Suprapubic skin (tissue), 4 donors: ENCODE data around the gene SLC6A7. TPM values are rescaled to one million over a fixed set of nuclear protein-coding genes. Genes with fewer than 3 reads are reported as not detected.
"Not testable (repeated sequence)": the region's sequence is repeated elsewhere in the genome, so short reads cannot be mapped to it uniquely, and the experiment has no call there.

Experiments
- DNase-seq, 2 donors: peaks; one replicate each; pipeline ENCODE4 v3.0.0-alpha.2; 2019; ENCODE audit warnings: low spot score in 2 of 2
- H3K27ac ChIP-seq: fragments of 200-600 bp; sonication (generic); one replicate; pipeline ENCODE4 v1.5.1; 2019
- H3K27me3 ChIP-seq: fragments of 200-600 bp; sonication (generic); one replicate; pipeline ENCODE4 v1.5.1; 2019
- H3K36me3 ChIP-seq: fragments of 200-600 bp; sonication (generic); one replicate; pipeline ENCODE4 v1.5.1; 2019
- H3K4me1 ChIP-seq: fragments of 200-600 bp; sonication (generic); one replicate; pipeline ENCODE4 v1.5.1; 2019
- H3K4me3 ChIP-seq: fragments of 200-600 bp; sonication (generic); one replicate; pipeline ENCODE4 v1.5.1; 2019; ENCODE audit warnings: mild to moderate bottlenecking
- H3K9me3 ChIP-seq: fragments of 200-600 bp; sonication (generic); one replicate; pipeline ENCODE4 v1.5.1; 2019
- CTCF ChIP-seq, 2 donors: fragments of 200-600 bp in 1 of 2; fragments of 450-650 bp in 1 of 2; sonication (generic) in 1 of 2; IDR thresholded peaks; one replicate each; pipeline ENCODE4 v1.5.1; 2016 to 2019; ENCODE audit warnings: antibody characterized with exemption in 2 of 2, mild to moderate bottlenecking in 1 of 2, moderate library complexity in 1 of 2
- EP300 ChIP-seq: sonication (generic); formaldehyde crosslinking; IDR thresholded peaks from one replicate; pipeline ENCODE4 v1.6.1; 2017; ENCODE audit warnings: antibody characterized with exemption
- POLR2A ChIP-seq, 2 donors: fragments of 450-650 bp; IDR thresholded peaks; one replicate each; pipeline ENCODE4 v1.6.1; 2017; ENCODE audit warnings: antibody characterized with exemption in 2 of 2, mild to moderate bottlenecking in 2 of 2, moderate library complexity in 2 of 2
- POLR2AphosphoS5 ChIP-seq, 3 donors: sonication (generic); formaldehyde crosslinking; IDR thresholded peaks; one replicate each; pipeline ENCODE4 v1.6.1; 2017; ENCODE audit warnings: antibody characterized with exemption in 3 of 3
- WGBS: methylation state at CpG from one replicate; pipeline ENCODE4 v1.1.5; 2018; 5-methylcytosine and 5-hydroxymethylcytosine counted together
- total RNA-seq, 4 donors: library from RNA; depleted of rRNA; stranded (reverse); fragments of >200 nt; gene quantifications; one replicate each; pipeline ENCODE4 v1.1.0, GENCODE V29; 2016

SLC6A7 gene
- total RNA-seq, 4 donors from 2014 or later: not detected

GRCh38 chr5:150245808-150246207 lies 55.9 kb downstream of the SLC6A7 start:
- H3K27ac ChIP-seq: no peak overlapping the region
- no peak overlapping the region for H3K4me3 ChIP-seq
- peaks cover 11% of the 10 kb centered on the region for H3K4me1 ChIP-seq
- H3K9me3 ChIP-seq: no peaks in the 10 kb centered on the region
- TF ChIP-seq POLR2A (IDR thresholded peaks at IDR 0.05): no peak
- no peak for TF ChIP-seq CTCF (IDR thresholded peaks at IDR 0.05)
- no peak for TF ChIP-seq POLR2AphosphoS5 (IDR thresholded peaks at IDR 0.05)
- no peak for TF ChIP-seq EP300
- no peak for DNase-seq
- WGBS: 80% methylated on average over 2 of the region's 3 CpGs
- H3K27me3 ChIP-seq: no peaks in the 10 kb centered on the region
- H3K36me3 ChIP-seq: no peaks in the 10 kb centered on the region

GRCh38 chr5:150246429-150246828 lies 56.6 kb downstream of the SLC6A7 start:
- Histone ChIP-seq H3K4me1 (peaks cover 11% of the 10 kb centered on the region), H3K9me3 (no peaks in the 10 kb centered on the region), H3K4me3 (no peak overlapping the region), H3K27me3 (no peaks in the 10 kb centered on the region), H3K27ac (no peak overlapping the region), H3K36me3 (no peaks in the 10 kb centered on the region)
- TF ChIP-seq POLR2A (IDR thresholded peaks at IDR 0.05) (no peak), CTCF (IDR thresholded peaks at IDR 0.05) (no peak), POLR2AphosphoS5 (IDR thresholded peaks at IDR 0.05) (no peak), EP300 (no peak)
- WGBS: 90% methylated on average over 5 of the region's 5 CpGs
- no peak for DNase-seq

- no peaks in the 10 kb centered on the region for H3K9me3 ChIP-seq
- TF ChIP-seq POLR2A (IDR thresholded peaks at IDR 0.05): no peak
- no peak for TF ChIP-seq POLR2AphosphoS5 (IDR thresholded peaks at IDR 0.05)
- TF ChIP-seq EP300: no peak
- TF ChIP-seq CTCF (IDR thresholded peaks at IDR 0.05): no peak
- H3K27me3 ChIP-seq: no peaks in the 10 kb centered on the region
- H3K4me1 ChIP-seq: peaks cover 11% of the 10 kb centered on the region
- no peak overlapping the region for H3K4me3 ChIP-seq
- H3K36me3 ChIP-seq: no peaks in the 10 kb centered on the region
- no peak overlapping the region for H3K27ac ChIP-seq
- WGBS: 74% methylated on average over 4 of the region's 5 CpGs
- no peak for DNase-seq
These were observed 57.0 kb downstream of the SLC6A7 start for GRCh38 chr5:150246835-150247234.

- Histone ChIP-seq H3K4me1 (peaks cover 11% of the 10 kb centered on the region), H3K4me3 (no peak overlapping the region), H3K27me3 (no peaks in the 10 kb centered on the region), H3K36me3 (no peaks in the 10 kb centered on the region), H3K27ac (no peak overlapping the region), H3K9me3 (no peaks in the 10 kb centered on the region)
- WGBS: 86% methylated on average over 9 of the region's 9 CpGs
- no peak for DNase-seq
- TF ChIP-seq POLR2AphosphoS5 (IDR thresholded peaks at IDR 0.05) (no peak), EP300 (no peak), POLR2A (IDR thresholded peaks at IDR 0.05) (no peak), CTCF (IDR thresholded peaks at IDR 0.05) (no peak)
These were observed 57.9 kb downstream of the SLC6A7 start for GRCh38 chr5:150247726-150248125.

- not testable (repeated sequence) for H3K4me3 ChIP-seq, H3K36me3 ChIP-seq, H3K27ac ChIP-seq, H3K9me3 ChIP-seq, DNase-seq, H3K27me3 ChIP-seq
- 92% methylated on average over 6 of the region's 6 CpGs for WGBS
- peaks cover 11% of the 10 kb centered on the region for H3K4me1 ChIP-seq
These were observed 58.6 kb downstream of the SLC6A7 start for GRCh38 chr5:150248493-150248892.

DNA sequence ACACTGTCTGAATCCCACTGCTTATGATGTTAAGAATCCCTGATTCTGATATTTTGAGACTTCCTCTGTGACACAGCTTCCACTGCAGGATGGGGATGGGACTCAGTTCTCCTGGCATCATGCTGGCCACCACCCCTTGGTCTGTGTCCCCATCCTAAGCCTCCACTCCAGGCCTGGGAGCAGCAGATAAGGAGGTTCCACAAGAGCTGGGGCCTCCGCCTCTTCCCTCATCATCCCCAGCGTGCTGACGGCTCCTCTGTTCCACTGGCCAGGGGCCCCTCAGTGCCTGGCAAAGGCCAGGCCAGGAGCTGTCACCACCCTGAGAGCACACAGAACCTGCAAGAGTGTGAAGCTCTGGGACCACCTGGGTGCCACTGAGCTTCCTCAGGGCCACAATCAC lies 59.1 kb downstream of the SLC6A7 start:
- H3K27me3 ChIP-seq: no peaks in the 10 kb centered on the region
- 83% methylated on average over 1 of the region's 3 CpGs for WGBS
- TF ChIP-seq POLR2A (IDR thresholded peaks at IDR 0.05) (no peak), CTCF (IDR thresholded peaks at IDR 0.05) (no peak), POLR2AphosphoS5 (IDR thresholded peaks at IDR 0.05) (no peak), EP300 (no peak)
- no peaks in the 10 kb centered on the region for H3K36me3 ChIP-seq
- H3K4me3 ChIP-seq: no peak overlapping the region
- H3K9me3 ChIP-seq: no peaks in the 10 kb centered on the region
- no peak for DNase-seq
- no peak overlapping the region for H3K27ac ChIP-seq
- H3K4me1 ChIP-seq: peaks cover 11% of the 10 kb centered on the region
